ENCODE results near the gene RNASEH2C. TPM values are rescaled to one million over a fixed set of nuclear protein-coding genes. Genes with fewer than 3 reads are reported as not detected.

The RNASEH2C gene
- total and polyA plus RNA-seq, 12 donors = 34.1 to 123 (median 45.6) TPM

DNA sequence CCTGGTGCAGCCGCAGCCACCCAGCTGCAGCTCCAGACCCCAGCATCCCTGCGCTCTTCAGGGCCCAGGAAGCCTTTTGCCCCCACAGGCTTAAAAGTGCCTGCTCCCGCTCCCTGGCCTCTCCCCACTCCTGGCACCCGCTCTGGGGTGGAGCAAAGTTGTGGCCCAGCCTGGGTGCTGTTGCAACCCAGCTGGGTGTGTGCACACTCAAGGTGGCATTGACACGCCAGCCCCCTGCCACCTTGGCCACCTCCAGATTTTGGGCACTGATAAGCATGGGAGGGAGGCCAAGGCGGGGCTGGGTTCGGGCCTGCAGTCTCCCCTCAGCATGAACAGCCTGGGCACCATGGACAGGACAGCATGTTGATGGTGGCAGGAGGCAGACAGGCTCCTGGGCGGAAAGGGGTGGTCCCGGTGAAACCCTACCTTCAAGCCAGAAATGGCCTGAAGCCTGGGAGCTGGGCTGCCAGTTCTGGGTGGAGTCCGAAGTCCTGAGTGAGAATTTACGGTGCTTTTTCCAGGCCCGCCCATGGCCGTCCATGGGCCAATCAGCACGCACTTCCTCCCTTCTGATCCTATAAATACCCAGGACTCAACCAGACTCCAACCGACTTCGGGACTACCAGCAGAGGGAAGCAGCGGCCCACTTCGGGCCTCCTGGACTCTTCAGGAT, 23.6 kb upstream of the RNASEH2C start:
- Histone ChIP-seq H3K36me3 (no peaks in the 10 kb centered on the region), H3K4me1 (no peaks in the 10 kb centered on the region), H3K27me3 (peaks cover 0 to 15% (median 0%) of the 10 kb centered on the region in 7 donors), H3K27ac (no peak overlapping the region), H3K4me3 (no peak overlapping the region), H3K9me3 (no peaks in the 10 kb centered on the region)
- intact Hi-C loops (cut with DNase I) = no loop called here
- 73 to 75% methylated on average over 18 of the region's 18 CpGs for WGBS, 2 donors
- ATAC-seq (peak in 7 of 8 donors; percentile 47 to 73 (median 52)), DNase-seq (peak in 1 of 2 donors; percentile 29)
- TF ChIP-seq, protein P1, sequence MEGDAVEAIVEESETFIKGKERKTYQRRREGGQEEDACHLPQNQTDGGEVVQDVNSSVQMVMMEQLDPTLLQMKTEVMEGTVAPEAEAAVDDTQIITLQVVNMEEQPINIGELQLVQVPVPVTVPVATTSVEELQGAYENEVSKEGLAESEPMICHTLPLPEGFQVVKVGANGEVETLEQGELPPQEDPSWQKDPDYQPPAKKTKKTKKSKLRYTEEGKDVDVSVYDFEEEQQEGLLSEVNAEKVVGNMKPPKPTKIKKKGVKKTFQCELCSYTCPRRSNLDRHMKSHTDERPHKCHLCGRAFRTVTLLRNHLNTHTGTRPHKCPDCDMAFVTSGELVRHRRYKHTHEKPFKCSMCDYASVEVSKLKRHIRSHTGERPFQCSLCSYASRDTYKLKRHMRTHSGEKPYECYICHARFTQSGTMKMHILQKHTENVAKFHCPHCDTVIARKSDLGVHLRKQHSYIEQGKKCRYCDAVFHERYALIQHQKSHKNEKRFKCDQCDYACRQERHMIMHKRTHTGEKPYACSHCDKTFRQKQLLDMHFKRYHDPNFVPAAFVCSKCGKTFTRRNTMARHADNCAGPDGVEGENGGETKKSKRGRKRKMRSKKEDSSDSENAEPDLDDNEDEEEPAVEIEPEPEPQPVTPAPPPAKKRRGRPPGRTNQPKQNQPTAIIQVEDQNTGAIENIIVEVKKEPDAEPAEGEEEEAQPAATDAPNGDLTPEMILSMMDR (IDR thresholded peaks at IDR 0.05) = peak in 7 of 9 donors; percentile 16 to 42 (median 35)

DNA sequence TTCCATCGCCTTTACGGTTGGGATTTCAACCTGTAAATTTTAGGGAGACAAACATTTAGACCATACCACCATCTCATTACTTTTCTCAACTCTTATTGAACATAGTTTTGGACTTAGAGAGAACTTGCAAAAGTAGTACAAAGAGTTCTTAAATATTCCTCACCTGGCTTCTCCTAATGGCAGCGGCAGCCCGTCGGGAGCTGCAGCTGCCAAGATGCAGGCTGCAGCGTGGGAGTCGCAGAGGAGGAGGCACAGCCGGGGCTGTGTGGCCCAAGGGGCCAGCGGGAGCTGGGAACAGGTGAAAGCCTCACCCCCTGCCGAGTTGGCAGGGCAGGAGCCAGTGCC, 23.1 kb upstream of the RNASEH2C start:
- DNase-seq (no peak), ATAC-seq (peak in 1 of 8 donors; percentile 47)
- Histone ChIP-seq H3K9me3 (no peaks in the 10 kb centered on the region), H3K27me3 (peaks cover 0 to 15% (median 0%) of the 10 kb centered on the region in 7 donors), H3K4me1 (no peaks in the 10 kb centered on the region), H3K36me3 (no peaks in the 10 kb centered on the region), H3K27ac (no peak overlapping the region), H3K4me3 (no peak overlapping the region)
- TF ChIP-seq, protein P1 (IDR thresholded peaks at IDR 0.05) = no peak
- intact Hi-C loops (cut with DNase I) = no loop called here
- WGBS, 2 donors = 79 to 81% methylated on average over 10 of the region's 10 CpGs

DNA sequence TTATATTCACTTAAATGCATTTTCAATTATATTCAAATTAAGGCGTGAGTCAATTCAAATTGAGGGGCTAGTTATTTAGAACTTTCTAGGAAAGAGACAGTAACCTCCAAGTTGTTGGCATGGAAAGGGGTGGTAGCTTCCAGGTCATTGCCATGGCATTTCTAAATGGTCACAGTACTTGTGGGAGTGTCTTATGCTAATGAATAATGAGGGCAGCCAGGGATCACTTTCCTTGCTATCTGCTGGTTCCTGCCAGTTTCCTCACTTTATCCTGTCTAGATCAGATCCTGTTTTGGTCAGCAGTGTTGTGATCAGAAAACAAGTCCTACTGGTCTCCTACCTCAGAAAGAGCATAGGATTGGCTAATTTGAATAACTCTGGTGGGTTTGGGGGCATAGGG, 21.8 kb upstream of the RNASEH2C start:
- 84 to 89% methylated on average over 1 of the region's 1 CpG for WGBS, 2 donors
- intact Hi-C loops (cut with DNase I) = no loop called here
- ATAC-seq (no peak), DNase-seq (no peak)
- TF ChIP-seq, protein P1 (IDR thresholded peaks at IDR 0.05) = no peak
- Histone ChIP-seq H3K36me3 (no peaks in the 10 kb centered on the region), H3K4me3 (no peak overlapping the region), H3K4me1 (no peaks in the 10 kb centered on the region), H3K27ac (no peak overlapping the region), H3K27me3 (peaks cover 0 to 15% (median 0%) of the 10 kb centered on the region in 7 donors), H3K9me3 (no peaks in the 10 kb centered on the region)

DNA sequence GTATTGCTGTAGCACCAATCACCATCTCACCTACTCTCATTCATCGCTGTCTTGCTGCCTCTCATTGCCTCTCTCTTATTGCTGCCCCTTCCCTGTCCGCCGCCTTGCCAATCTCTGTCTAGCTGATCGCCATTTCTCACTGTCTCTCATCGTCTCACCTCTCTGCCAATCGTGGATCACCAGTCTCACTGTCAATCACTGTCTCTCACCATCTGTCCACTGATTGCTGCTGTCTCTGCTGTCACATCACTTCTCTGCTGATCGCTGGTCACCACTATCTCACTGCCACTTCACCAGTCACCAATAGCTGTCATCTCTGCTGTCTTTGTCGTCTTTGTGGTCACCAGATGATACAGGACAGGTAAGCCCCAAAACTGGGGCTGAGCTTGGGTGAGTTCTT, 20.6 kb upstream of the RNASEH2C start:
- intact Hi-C loops (cut with DNase I) = no loop called here
- Histone ChIP-seq H3K27me3 (peaks cover 0 to 15% (median 0%) of the 10 kb centered on the region in 7 donors), H3K27ac (no peak overlapping the region), H3K4me3 (no peak overlapping the region), H3K36me3 (no peaks in the 10 kb centered on the region), H3K9me3 (no peaks in the 10 kb centered on the region), H3K4me1 (no peaks in the 10 kb centered on the region)
- ATAC-seq = no peak
- WGBS, 2 donors = 73 to 78% methylated on average over 8 of the region's 8 CpGs
- DNase-seq = no peak
- TF ChIP-seq, protein P1 (IDR thresholded peaks at IDR 0.05) = no peak

Data from heart right ventricle (tissue), 16 donors.